SK-N-SH (cell line): ENCODE results near the gene PTPRJ.
"Not testable (repeated sequence)": the region's sequence is repeated elsewhere in the genome, so short reads cannot be mapped to it uniquely, and the experiment has no call there.

Source experiments
- CHD2 ChIP-seq: fragments of 150-350 bp; IDR thresholded peaks from 2 replicates; pipeline ENCODE4 v1.6.1; 2018; ENCODE audit warnings: low read length; ENCODE audit not compliant: partially characterized antibody
- ELF1 ChIP-seq: IDR thresholded peaks from 2 replicates; pipeline ENCODE4 v1.4.0; 2012
- EP300 ChIP-seq, 2 experiments: IDR thresholded peaks; 2 replicates each; pipeline versions ENCODE4 v1.4.0 to v1.6.1; 2012; ENCODE audit warnings: borderline replicate concordance in 1 of 2, low read depth in 1 of 2, low read length in 1 of 2
- EZH2phosphoT487 ChIP-seq: fragments of 200-600 bp; sonication (generic); IDR thresholded peaks from 2 replicates; pipeline ENCODE4 v1.6.1; 2017; ENCODE audit warnings: low read depth, mixed run types, mild to moderate bottlenecking, antibody characterized with exemption, moderate library complexity, borderline replicate concordance
- FOSL2 ChIP-seq: IDR thresholded peaks from 2 replicates; pipeline ENCODE4 v1.4.0; 2012; ENCODE audit warnings: low read depth, mild to moderate bottlenecking, moderate library complexity, borderline replicate concordance
- FOXM1 ChIP-seq: IDR thresholded peaks from 2 replicates; pipeline ENCODE4 v1.4.0; 2012; ENCODE audit warnings: low read depth, mild to moderate bottlenecking
- GATA2 ChIP-seq: sonication (generic); formaldehyde crosslinking; IDR thresholded peaks from 2 replicates; pipeline ENCODE4 v1.5.0; 2020; ENCODE audit warnings: mild to moderate bottlenecking, missing genetic modification reagents
- MXI1 ChIP-seq: IDR thresholded peaks from 2 replicates; pipeline ENCODE4 v1.6.1; 2012; ENCODE audit warnings: mild to moderate bottlenecking, low read depth, low read length, improper control_type of control experiment
- NRF1 ChIP-seq: IDR thresholded peaks from 2 replicates; pipeline ENCODE4 v1.6.1; 2012; ENCODE audit warnings: low read depth, mild to moderate bottlenecking, low read length
- POLR2AphosphoS5 ChIP-seq: IDR thresholded peaks from 2 replicates; pipeline ENCODE4 v1.6.1; 2012; ENCODE audit warnings: low read depth, low read length
- RAD21 ChIP-seq: IDR thresholded peaks from 2 replicates; pipeline ENCODE4 v1.6.1; 2012; ENCODE audit warnings: mild to moderate bottlenecking, low read length
- TF ChIP-seq, protein P1 (sequence below): fragments of 150-350 bp; IDR thresholded peaks from 2 replicates; pipeline ENCODE4 v1.6.1; 2016; ENCODE audit warnings: mild to moderate bottlenecking, low read depth, low read length
- TF ChIP-seq, protein P2 (sequence below): fragments of 200-600 bp; sonication (generic); IDR thresholded peaks from 2 replicates; pipeline ENCODE4 v1.6.1; 2017; ENCODE audit warnings: antibody characterized with exemption, mild to moderate bottlenecking, moderate library complexity
- TF ChIP-seq, protein P3 (sequence below): fragments of 150-350 bp; IDR thresholded peaks from 2 replicates; pipeline ENCODE4 v1.6.1; 2017; ENCODE audit warnings: antibody characterized with exemption, low read length, low read depth, borderline replicate concordance

DNA sequence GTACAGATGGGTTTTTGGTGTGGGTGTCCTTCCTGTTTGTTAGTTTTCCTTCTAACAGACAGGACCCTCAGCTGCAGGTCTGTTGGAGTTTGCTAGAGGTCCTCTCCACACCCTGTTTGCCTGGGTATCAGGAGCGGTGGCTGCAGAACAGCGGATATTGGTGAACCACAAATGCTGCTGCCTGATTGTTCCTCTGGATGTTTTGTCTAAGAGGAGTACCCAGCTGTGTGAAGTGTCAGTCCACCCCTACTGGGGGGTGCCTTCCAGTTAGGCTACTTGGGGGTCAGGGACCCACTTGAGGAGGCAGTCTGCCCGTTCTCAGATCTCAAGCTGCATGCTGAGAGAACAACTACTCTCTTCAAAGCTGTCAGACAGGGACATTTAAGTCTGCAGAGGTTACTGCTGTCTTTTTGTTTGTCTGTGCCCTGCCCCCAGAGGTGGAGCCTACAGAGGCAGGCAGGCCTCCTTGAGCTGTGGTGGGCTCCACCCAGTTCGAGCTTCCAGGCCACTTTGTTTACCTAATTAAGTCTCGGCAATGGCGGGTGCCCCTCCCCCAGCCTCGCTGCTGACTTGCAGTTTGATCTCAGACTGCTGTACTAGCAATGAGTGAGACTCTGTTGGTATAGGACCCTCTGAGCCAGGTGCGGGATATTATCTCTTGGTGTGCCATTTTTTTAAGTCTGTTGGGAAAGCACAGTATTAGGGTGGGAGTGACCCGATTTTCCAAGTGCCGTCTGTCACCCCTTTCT, 210.7 kb downstream of the PTPRJ start:
- TF ChIP-seq, protein P1, sequence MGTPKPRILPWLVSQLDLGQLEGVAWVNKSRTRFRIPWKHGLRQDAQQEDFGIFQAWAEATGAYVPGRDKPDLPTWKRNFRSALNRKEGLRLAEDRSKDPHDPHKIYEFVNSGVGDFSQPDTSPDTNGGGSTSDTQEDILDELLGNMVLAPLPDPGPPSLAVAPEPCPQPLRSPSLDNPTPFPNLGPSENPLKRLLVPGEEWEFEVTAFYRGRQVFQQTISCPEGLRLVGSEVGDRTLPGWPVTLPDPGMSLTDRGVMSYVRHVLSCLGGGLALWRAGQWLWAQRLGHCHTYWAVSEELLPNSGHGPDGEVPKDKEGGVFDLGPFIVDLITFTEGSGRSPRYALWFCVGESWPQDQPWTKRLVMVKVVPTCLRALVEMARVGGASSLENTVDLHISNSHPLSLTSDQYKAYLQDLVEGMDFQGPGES, result not testable (repeated sequence)
- TF ChIP-seq, protein P2, sequence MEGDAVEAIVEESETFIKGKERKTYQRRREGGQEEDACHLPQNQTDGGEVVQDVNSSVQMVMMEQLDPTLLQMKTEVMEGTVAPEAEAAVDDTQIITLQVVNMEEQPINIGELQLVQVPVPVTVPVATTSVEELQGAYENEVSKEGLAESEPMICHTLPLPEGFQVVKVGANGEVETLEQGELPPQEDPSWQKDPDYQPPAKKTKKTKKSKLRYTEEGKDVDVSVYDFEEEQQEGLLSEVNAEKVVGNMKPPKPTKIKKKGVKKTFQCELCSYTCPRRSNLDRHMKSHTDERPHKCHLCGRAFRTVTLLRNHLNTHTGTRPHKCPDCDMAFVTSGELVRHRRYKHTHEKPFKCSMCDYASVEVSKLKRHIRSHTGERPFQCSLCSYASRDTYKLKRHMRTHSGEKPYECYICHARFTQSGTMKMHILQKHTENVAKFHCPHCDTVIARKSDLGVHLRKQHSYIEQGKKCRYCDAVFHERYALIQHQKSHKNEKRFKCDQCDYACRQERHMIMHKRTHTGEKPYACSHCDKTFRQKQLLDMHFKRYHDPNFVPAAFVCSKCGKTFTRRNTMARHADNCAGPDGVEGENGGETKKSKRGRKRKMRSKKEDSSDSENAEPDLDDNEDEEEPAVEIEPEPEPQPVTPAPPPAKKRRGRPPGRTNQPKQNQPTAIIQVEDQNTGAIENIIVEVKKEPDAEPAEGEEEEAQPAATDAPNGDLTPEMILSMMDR, result not testable (repeated sequence)
- not testable (repeated sequence) for TF ChIP-seq GATA2 (CRISPR knock-in tag); EZH2phosphoT487; CHD2; POLR2AphosphoS5; NRF1; FOSL2; ELF1; FOXM1; MXI1; EP300 (IDR thresholded peaks at IDR 0.05; ENCODE audit: borderline replicate concordance in 1 of 2, low read depth in 1 of 2, low read length in 1 of 2); RAD21
- TF ChIP-seq, protein P3, sequence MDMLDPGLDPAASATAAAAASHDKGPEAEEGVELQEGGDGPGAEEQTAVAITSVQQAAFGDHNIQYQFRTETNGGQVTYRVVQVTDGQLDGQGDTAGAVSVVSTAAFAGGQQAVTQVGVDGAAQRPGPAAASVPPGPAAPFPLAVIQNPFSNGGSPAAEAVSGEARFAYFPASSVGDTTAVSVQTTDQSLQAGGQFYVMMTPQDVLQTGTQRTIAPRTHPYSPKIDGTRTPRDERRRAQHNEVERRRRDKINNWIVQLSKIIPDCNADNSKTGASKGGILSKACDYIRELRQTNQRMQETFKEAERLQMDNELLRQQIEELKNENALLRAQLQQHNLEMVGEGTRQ, result not testable (repeated sequence)
